Pancreas (tissue), 10 donors: ENCODE measurements around the gene PPIL6. TPM values are rescaled to one million over a fixed set of nuclear protein-coding genes. Genes with fewer than 3 reads are reported as not detected.

Source experiments
- ATAC-seq, 4 donors: fragments of 200-7000 bp; cut with Tn5 transposase; one replicate each; pipeline versions ENCODE4 v1.8.0 to v1.9.1; 2020; ENCODE audit warnings: mild to moderate bottlenecking in 4 of 4, moderate library complexity in 4 of 4
- DNase-seq, 6 donors: peaks; one replicate each; pipeline ENCODE4 v3.0.0-alpha.2; 2020
- FAIRE-seq: peaks from 2 replicates; lab custom pipeline; 2012; peaks lifted over from hg19 to GRCh38; lab: Jason Lieb, UNC
- H3K27ac ChIP-seq, 4 donors: fragments of 200-600 bp; sonication (generic); 1 replicate in 3 of 4; 2 replicates in 1 of 4; pipeline versions ENCODE4 v1.5.0 to v1.8.0; 2020
- H3K27me3 ChIP-seq, 4 donors: fragments of 200-600 bp; one replicate each; pipeline ENCODE4 v1.8.0; 2021
- H3K36me3 ChIP-seq, 3 donors: fragments of 200-600 bp; sonication (generic) in 1 of 3; one replicate each; pipeline versions ENCODE4 v1.5.0 to v1.8.0; 2020 to 2021
- H3K4me1 ChIP-seq, 3 donors: fragments of 200-600 bp; one replicate each; pipeline ENCODE4 v1.8.0; 2021
- H3K4me3 ChIP-seq, 4 donors: fragments of 200-600 bp; sonication (generic) in 2 of 4; one replicate each; pipeline versions ENCODE4 v1.5.0 to v1.8.0; 2020 to 2021
- H3K9me3 ChIP-seq, 4 donors: fragments of 200-600 bp; one replicate each; pipeline ENCODE4 v1.8.0; 2021
- CTCF ChIP-seq, 4 donors: fragments of 200-600 bp; sonication (generic) in 3 of 4; IDR thresholded peaks; one replicate each; pipeline versions ENCODE4 v1.5.0 to v1.8.0; 2021; ENCODE audit warnings: antibody characterized with exemption in 4 of 4
- WGBS, 2 donors: extraction: QIAGEN DNeasy Blood & Tissue Kit; methylation state at CpG; one replicate each; pipeline ENCODE4 v1.1.7; 2013; 5-methylcytosine and 5-hydroxymethylcytosine counted together
- intact Hi-C, 3 donors: fragments of 100-400 bp; cut with DNase I; formaldehyde crosslinking; loops; one replicate each; pipeline versions ENCODE4 v1.11.1 to v1.14.2; 2022
- polyA plus RNA-seq, 2 donors: library from polyadenylated mRNA; stranded (reverse); fragments of 200-250 nt; gene quantifications; one replicate each; pipeline ENCODE4 v1.2.3, GENCODE V29; 2013
- total RNA-seq, 6 donors: library from RNA; stranded (reverse); fragmentation: NEBNext Ultra II Directional in 4 of 6; extraction: Animal tissue kit (Norgen Biotek cat#: 25700) in 4 of 6; gene quantifications; one replicate each; pipeline versions ENCODE4 v1.2.1 to v1.2.4, GENCODE V29; 2021 to 2023
- donor health status: healthy with polysubstance abuse.
- donor health status: DM: no; HTN: no; CAD: no; lungs with moderate emphysema.
- donor health status: DM: no; HTN: no; CAD: no.
- donor health status: control.
- donor health status: control.
- donor health status: Bipolar disorder and iron deficiency.
- donor health status: DM: yes; HTN: yes; CAD: no.
- donor health status: DM: no; HTN: no; CAD: no.
- donor health status: DM: no; HTN: no; CAD: no.
- donor health status: DM: yes; HTN: yes; CAD: no.

Gene PPIL6
- total RNA-seq (1 to 10 TPM; 1.5 to 3.4 (median 2.0) TPM), polyA plus RNA-seq (1 to 10 TPM; 1.1 to 3.3 TPM)

DNA sequence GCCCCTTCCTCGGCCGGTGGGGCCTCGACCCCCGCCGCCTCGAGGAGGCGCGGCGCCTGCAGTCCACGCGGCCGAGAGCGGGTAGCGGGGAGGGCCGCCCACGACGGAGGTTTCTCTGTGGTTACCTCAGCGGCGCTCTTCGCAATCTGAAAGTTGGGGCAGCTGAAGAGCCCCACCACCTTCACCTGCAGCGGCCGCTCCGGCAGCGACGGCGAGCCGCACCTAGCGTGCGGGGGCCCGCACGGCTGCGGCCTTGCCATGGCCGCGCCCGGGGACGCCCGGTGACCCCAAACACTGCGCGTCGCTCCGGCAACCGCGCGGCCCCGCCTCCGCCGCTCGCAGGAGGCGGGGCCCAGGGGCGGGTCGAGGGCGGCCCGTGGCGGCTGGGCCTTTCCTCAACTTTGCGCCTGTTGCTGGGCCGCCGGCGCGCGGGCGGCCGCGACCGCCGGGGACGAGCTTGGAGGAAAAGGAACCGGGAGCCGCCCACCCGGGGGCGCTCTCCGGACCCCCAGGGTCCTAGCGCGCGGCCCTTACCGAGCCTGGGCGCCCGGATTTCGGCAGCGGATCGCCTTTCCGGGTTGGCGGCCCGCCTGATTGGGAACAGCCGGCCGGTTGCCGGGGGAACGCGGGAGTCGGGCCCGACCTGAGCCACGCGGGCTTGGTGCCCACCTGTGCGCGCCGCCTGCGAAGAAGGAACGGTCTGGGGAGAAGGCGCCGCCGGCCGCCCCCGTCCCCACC lies at the start of gene PPIL6, which contains the start of gene SMPD2:
TSS of gene PPIL6 (minus strand) at position 298 of the 738 bp plus-strand sequence. CDS start at position 260, 38 bp downstream.
TSS of gene SMPD2 (plus strand) at position 394 of the 738 bp plus-strand sequence. CDS start 398 bp downstream, outside the sequence.
- WGBS, 2 donors, result 0% methylated on average over 41 to 102 of the region's 102 CpGs
- intact Hi-C loops, result no loop called here
- no peak for FAIRE-seq
- no peaks in the 10 kb centered on the region for H3K36me3 ChIP-seq
- TF ChIP-seq CTCF (IDR thresholded peaks at IDR 0.05), result peak in 1 of 4 donors; percentile 10
- peak within 1 kb of the TSS; percentile 71 to 92 (median 86) for H3K27ac ChIP-seq
- peak; percentile 87 to 94 (median 92) for DNase-seq
- no peaks in the 10 kb centered on the region for H3K9me3 ChIP-seq
- peaks cover 0 to 13% (median 7%) of the 10 kb centered on the region in 3 donors for H3K4me1 ChIP-seq
- peak within 1 kb of the TSS; percentile 50 to 94 (median 86) for H3K4me3 ChIP-seq
- peak; percentile 89 to 93 (median 92) for ATAC-seq
- no peaks in the 10 kb centered on the region for H3K27me3 ChIP-seq

DNA sequence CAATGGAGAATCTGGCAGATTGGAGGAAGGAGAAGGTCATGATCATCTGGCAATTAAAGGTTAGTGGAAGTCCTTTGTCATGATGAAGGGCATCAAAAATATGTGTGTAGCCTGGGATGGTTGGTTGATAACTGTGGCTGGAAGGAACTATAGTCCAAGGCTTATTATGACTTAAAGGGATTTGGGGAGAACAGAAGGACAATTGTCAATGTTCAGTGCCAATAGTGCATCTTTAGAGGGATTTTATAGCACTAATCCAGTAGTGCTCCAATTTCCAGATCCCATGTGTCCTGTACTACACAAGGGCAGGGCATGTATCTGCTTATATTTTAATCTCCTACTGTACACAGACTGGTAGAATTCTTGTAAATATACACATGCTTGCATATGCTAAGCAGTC lies 47.6 kb upstream of the PPIL6 start:
- FAIRE-seq (no peak), ATAC-seq (no peak), DNase-seq (no peak)
- no peak overlapping the region for H3K27ac ChIP-seq
- intact Hi-C loops, result no loop called here
- no peaks in the 10 kb centered on the region for H3K36me3 ChIP-seq
- H3K4me3 ChIP-seq, result no peak overlapping the region
- H3K27me3 ChIP-seq, result no peaks in the 10 kb centered on the region
- H3K9me3 ChIP-seq, result no peaks in the 10 kb centered on the region
- TF ChIP-seq CTCF (IDR thresholded peaks at IDR 0.05), result no peak
- H3K4me1 ChIP-seq, result no peaks in the 10 kb centered on the region

- no peaks in the 10 kb centered on the region for H3K27me3 ChIP-seq
- 67 to 79% methylated on average over 1 of the region's 1 CpG for WGBS, 2 donors
- peaks cover 4 to 10% (median 5%) of the 10 kb centered on the region in 3 donors for H3K4me1 ChIP-seq
- H3K36me3 ChIP-seq, result no peaks in the 10 kb centered on the region
- FAIRE-seq, result no peak
- no peaks in the 10 kb centered on the region for H3K9me3 ChIP-seq
- TF ChIP-seq CTCF (IDR thresholded peaks at IDR 0.05), result no peak
- ATAC-seq, result no peak
- DNase-seq, result no peak
- H3K4me3 ChIP-seq, result no peak overlapping the region
- intact Hi-C loops, result no loop called here
- H3K27ac ChIP-seq, result no peak overlapping the region
Observed at GRCh38 chr6:109486068-109486467, 45.6 kb upstream of the PPIL6 start.

GRCh38 chr6:109485266-109485935 lies 45.0 kb upstream of the PPIL6 start:
- no peak for ATAC-seq
- H3K4me3 ChIP-seq, result no peak overlapping the region
- H3K27ac ChIP-seq, result no peak overlapping the region
- H3K27me3 ChIP-seq, result no peaks in the 10 kb centered on the region
- no peaks in the 10 kb centered on the region for H3K9me3 ChIP-seq
- peaks cover 5 to 17% (median 6%) of the 10 kb centered on the region in 3 donors for H3K4me1 ChIP-seq
- 76% methylated on average over 3 of the region's 3 CpGs for WGBS, 2 donors
- intact Hi-C loops, result no loop called here
- TF ChIP-seq CTCF (IDR thresholded peaks at IDR 0.05), result no peak
- no peaks in the 10 kb centered on the region for H3K36me3 ChIP-seq
- no peak for FAIRE-seq
- DNase-seq, result no peak
